ENCODE data around the gene ECM2.

DNA sequence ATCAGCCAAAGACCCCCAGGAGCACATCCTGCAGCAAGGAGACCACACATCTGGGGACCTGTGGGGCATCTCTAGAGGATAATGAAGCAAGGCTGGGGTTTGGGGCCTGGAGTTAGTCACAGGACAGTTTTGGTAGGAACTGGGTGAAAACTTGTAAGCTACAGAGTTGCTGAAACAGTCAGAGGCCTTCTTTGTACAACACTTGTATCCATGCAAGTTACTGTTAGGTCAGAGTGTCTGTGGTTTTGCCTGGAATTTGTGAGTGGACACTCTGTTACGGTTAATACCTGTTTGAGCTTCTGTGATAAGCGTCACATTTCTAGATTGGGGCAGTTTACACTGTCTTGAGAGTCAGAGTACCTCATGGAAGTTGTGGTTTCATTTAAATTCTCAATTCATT, 30.9 kb downstream of the ECM2 start:
- TF ChIP-seq, protein P1, sequence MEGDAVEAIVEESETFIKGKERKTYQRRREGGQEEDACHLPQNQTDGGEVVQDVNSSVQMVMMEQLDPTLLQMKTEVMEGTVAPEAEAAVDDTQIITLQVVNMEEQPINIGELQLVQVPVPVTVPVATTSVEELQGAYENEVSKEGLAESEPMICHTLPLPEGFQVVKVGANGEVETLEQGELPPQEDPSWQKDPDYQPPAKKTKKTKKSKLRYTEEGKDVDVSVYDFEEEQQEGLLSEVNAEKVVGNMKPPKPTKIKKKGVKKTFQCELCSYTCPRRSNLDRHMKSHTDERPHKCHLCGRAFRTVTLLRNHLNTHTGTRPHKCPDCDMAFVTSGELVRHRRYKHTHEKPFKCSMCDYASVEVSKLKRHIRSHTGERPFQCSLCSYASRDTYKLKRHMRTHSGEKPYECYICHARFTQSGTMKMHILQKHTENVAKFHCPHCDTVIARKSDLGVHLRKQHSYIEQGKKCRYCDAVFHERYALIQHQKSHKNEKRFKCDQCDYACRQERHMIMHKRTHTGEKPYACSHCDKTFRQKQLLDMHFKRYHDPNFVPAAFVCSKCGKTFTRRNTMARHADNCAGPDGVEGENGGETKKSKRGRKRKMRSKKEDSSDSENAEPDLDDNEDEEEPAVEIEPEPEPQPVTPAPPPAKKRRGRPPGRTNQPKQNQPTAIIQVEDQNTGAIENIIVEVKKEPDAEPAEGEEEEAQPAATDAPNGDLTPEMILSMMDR (IDR thresholded peaks at IDR 0.05), result no peak
- no peak for TF ChIP-seq POLR2A (IDR thresholded peaks at IDR 0.05)
- TF ChIP-seq POLR2AphosphoS5 (IDR thresholded peaks at IDR 0.05), result no peak
